ENCODE results near the gene NPHP4.

Gene NPHP4

DNA sequence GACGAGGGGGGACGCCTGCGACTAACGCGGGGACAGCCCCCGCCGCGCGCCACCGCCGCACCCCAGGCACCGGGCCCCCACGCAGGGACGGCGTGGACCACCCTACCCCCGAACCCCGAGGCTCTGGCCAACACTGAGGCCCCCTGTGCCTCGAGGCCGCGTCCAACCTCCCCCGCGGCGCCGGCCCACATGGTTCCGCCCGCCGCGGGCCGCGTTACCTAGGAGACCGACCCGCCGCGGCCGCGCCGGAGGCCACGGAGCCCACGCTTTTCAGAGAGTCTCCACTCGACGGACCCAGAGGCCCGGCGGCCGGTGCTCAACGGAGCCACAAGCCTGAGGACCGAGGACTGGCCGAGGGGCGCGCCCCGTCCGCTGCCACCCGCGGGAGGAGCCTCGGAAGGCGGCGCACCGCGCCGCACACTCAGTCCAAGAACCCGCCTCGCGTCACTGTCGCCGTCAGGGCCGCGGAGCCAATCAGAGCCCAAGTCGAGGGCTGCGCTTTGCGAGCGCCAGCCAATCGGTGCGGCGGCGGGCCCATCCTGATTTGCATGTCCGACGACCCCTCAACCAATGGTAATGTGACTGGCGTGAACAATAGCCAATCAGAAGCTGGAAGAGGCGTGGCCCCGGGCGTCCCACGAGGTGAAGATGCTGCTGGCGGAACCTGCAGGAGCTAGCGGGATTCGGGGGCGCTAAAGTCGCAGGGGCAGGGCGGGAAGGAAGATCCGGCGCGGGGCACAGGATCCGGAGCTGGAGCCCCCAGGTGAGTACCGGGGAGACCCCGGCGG is at the start of gene NPHP4:
Gene NPHP4, minus strand, starts transcription at position 400 of the 788 bp plus-strand sequence. CDS start 6,136 bp downstream, outside the sequence.
- peak; percentile 99 for DNase-seq

DNA sequence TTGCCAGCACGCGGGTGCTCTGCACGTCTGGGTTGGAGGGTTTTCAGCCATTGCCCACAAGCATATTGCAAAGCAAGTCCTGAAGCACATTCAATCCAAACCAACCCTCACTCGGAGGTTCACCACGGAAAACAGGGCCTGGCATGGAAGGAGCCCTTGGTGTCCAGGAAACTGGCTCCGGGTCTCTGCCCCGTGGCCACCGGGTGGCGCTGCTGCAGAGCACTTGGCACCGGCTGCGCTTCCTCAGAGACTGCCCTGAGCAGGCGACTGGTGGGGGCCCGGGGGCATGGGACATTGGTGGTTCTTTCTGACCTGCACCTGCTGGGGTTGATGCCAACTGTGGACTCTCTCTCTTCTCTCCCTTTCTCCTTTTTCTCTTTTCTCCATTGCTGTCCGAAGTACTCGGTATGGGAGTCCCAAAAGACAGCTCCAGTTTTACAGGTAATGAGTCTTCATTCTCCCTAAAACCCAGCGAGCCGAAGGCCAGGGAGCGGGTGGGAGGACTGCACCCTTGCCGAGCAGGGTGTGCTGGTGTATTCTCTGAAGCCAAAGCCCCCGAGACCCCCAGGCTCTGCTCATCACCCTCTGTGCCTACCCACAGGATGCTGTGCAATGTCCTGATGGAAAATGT is 49.3 kb upstream of the NPHP4 start:
- no peak for DNase-seq

DNA sequence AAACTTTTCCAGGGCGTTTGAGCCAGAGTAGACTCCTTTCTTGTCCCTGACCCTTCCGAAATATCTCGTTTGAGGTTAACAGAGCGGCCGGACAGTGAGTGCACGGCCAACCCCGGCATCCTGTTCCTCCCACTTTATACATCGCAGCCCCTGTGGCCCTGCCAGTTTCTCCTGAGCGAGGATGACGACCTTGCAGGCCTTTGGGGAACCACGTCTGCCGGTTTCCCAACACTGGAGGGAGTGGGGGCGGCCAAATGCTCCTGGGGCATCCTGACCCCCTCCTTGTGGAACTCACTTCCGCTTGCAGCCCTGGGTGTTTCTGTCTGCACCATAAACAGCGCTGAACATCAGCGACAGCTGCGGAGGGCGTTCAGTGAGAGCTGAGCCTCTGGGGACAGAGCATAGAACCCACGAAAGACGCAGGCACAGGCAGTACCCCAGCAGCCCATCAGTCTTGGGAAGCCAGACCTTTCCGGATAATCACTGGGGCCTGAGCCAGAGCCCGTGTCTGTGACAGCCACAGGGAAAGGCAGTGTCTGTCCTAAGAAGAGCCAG is 48.7 kb upstream of the NPHP4 start:
- DNase-seq: no peak

DNA sequence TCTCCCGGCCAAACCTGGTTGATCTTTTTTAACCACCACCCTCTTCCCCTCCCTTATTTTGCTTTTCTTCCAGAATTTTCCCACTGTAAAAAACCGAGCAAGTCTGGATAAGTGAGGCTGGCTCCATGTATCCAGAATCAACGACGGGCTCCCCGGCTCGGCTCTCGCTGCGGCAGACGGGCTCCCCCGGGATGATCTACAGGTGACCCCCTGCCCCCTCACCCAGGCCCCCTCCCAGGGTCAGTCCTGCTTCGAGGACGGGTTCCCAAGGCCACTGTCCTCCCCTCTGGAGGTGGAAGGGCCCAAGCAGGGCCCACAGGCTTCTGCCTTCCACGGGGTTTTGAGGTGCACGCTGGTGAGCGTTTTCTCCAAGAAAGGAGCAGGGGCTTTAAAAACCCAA is 48.2 kb upstream of the NPHP4 start:
- no peak for DNase-seq

DNA sequence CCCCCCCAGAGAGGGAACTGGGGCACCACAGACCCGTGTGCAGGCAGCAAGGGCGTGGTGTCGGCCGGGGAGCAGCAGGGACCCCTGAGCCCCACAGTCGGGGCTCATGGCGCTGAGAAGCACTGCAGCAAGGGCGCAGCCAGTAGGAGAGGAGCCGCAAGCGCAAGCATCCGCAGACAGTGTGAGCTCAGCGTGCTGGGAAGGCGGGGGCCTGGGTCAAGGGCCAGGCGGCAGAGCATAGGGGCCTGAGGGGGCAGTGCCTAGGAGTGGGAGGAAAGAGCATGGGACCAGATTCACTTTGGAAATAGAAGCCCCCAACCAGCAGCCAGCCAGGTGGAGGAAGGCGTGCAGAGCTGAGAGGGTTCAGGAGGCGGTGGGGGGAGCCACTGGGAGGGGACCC is 46.8 kb upstream of the NPHP4 start:
- DNase-seq: no peak

DNA sequence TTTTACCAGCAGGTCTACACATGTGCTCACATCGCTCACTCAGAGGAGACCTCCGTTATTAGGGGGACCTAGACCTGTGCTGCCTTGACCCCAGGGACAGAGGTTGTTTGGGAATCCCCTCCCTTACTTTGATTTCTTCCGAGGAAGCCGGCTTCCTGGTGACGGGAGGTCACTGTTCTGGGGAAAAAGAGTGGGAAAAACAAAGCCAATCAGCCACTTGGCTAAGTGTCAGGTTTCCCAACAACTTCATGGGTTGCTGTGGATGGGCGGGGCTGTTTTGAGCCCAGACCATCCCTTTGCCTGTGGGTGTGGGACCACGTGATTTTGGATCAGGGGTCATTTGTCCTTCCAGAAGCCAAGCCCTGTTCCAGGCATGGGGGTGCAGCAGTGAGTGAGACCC is 46.4 kb upstream of the NPHP4 start:
- no peak for DNase-seq

DNA sequence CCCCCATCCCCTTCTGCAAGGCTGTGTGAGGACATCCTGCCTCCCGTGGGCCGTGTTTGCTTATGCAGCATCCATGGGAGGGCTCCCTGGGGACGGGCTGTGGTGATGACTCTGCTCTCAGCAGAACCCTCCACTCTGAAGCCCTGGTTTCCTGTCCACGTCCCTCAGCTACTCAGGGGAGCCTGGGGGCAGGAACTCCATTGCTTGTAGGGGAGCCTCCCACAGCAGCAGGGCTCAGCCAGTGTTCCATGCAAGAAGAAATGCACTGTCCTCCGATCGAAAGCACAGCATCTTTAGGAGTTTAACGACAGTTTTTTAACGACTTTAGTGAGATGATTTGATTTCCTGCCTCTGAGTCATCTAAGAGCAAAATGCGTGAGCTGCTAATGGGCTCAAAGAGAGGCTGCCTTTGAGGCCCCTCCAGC is 45.1 kb upstream of the NPHP4 start:
- no peak for DNase-seq

DNA sequence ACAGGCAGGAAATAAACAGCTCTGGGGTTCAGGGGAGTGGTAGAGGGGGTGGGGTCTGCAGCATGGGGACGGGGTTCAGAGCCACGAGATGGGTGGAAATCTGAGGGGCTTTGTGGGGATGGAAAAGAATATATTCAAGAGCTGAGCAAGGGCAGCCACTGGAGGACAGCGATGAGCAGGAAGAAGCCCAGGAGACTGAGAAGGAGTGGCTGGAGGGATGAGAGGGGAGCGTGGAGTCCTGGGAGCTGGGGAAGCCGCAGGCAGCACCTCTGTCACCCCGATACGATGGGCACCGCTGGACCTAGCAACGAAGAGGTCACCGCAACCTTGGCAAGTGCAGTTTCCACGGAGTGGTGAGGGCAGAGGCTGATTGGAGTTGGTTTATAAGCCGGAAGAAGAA is 43.5 kb upstream of the NPHP4 start:
- DNase-seq: no peak

DNA sequence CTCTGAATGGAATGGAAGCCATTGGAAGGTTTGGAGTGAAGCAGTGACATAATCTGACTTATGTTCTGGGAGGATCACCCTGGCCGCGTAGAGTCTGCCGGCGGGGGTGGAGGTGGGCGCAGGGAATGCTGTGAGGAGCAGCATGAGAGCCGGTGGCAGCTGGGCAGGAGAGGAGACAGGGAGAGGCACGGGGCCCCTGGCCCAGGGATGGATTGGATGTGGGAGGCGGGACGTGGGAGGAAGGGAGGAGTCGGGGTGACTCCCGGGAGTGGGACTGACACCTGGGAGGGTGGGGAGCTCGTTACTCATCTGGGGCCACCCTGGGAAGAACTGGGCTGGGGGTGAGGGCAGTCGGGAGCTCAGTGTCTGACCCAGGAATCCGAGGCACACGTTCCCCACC is 43.1 kb upstream of the NPHP4 start:
- no peak for DNase-seq

DNA sequence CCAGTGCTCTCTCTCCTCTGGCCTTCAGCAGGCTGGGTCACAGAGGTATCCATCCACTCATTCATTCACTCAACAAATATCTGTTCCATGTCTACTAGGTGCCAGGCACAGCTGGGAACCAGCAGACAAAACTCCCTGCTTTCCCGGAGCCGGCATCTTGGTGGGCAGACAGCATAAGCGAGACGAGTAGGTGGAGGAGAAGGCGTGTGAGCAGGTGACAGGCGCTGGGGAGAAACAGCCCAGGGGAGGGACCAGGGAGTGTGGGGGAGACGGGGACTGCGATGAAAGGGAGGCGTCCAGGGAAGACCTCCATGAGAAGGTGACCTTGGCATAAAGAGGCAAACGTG is 42.5 kb upstream of the NPHP4 start:
- no peak for DNase-seq

DNA sequence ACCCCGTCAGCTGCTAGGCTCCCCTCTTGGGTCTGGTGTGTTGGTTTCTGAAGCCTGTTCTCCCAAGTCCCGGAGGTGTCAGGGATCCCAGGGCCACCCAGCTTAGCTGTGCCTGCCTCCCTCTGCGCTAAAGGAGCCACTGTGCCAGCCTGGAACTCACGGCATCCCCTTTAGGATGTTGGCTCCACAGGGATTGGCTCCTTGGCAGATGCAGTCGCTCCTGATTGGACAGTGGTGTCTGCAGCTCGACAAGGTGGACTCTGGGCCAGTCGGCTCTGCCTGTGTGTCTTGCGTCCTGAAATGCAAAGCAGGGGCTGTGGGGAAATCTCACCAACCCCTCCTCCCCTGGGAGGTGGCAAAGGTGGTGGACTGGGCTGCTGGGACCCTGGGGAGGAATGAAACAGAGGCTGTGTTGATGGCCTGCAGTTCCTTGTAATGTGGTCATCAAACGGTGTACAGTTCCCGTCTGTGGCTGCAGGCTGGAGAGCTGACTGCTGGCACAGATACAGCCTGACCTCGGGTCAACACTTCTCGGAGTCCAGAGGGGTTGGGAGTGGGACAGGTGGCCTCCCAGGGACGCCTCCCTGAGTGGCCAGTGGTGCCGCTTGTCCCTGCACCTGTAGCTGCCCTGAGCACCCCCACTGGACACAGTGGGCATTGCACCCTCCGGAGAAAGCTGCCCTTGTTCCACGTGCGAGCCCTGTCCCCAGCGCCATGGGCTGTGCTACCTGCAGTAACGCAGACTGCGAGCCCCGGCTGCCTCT is 41.9 kb upstream of the NPHP4 start:
- DNase-seq: no peak

DNA sequence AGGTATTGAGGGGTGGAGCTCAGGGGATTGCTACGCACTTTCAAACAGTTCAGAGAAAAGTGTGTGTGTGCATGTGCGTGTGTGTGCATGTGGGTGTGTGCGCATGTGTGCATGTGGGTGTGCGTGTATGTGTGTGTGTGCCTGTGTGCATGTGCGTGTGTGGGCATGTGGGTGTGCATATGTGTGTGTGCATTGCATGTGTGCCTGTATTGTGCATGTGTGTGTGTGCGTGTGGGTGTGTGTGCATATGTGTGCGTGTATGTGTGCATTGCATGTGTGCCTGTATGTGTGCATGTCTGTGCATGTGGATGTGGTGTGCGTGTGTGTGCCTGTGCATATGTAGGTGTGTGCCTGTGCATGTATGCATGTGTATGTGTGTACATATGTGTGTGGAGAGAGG is 40.9 kb upstream of the NPHP4 start:
- DNase-seq: no peak

DNA sequence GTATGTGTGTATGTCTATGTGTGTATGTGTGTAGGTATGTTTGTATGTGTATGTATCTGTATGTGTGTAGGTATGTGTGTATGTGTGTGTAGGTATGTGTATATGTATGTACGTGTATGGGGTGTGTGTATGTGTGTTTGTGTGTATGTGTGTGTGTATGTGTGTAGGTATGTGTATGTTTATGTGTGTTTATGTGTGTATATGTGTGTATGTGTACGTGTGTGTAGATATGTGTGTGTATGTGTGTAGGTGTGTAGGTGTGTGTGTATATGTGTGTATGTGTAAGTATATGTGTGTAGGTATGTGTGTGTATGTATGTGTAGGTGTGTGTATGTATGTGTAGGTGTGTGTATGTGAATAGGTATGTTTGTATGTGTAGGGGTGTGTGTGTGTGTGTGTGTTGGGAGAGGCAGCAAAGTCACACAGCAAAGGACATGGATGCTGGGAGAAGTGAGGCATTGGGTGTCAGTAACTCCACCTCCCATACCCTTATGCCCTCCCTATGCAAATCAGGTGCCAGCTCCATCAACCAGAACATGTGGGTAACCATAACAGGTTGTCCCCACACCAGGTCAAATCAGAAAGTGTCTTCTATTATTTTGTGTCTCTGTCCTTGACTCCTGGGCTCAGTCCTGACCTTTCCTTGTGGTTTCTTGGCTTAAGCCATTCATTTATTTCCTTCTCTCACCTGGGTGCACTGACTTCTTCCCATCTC is 38.5 kb upstream of the NPHP4 start:
- no peak for DNase-seq

DNA sequence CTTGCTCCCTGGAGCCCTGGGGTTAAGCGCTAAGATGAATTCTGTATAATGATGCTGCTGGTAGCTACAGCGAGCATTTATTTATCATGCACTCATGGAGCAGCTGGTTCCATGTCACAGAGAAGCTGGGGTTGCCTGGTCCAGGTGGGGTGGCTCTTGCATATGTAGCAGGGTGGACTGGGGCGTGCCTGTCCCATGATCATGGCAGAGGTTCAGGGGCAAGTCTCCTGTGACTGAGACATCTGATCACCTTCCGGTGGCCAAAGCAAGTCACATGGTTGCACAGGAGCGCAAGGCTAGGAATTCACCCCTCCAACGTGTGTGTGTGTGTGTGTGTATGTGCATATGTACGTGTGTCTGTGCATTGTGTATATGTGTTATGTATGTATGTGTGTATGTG is 37.9 kb upstream of the NPHP4 start:
- DNase-seq: no peak

DNA sequence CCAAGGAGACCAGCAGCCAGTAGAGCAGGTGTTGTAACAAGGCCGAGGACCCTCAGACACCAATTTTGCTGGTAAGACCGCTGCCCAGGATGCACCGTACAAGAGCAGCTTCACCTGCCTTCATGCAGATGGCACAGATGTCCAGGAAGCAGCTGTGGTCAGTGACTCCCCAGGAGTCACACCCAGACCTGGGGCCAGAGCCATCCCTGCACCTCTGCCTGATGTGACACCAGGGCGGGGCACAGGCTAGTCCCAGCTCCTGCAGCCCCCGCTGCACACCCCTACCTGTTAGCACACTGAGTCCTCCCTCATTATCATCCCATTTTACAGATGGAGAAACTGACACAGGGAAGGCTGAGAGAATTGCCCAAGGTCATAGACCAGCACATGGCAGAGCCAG is 37.1 kb upstream of the NPHP4 start:
- DNase-seq: no peak

DNA sequence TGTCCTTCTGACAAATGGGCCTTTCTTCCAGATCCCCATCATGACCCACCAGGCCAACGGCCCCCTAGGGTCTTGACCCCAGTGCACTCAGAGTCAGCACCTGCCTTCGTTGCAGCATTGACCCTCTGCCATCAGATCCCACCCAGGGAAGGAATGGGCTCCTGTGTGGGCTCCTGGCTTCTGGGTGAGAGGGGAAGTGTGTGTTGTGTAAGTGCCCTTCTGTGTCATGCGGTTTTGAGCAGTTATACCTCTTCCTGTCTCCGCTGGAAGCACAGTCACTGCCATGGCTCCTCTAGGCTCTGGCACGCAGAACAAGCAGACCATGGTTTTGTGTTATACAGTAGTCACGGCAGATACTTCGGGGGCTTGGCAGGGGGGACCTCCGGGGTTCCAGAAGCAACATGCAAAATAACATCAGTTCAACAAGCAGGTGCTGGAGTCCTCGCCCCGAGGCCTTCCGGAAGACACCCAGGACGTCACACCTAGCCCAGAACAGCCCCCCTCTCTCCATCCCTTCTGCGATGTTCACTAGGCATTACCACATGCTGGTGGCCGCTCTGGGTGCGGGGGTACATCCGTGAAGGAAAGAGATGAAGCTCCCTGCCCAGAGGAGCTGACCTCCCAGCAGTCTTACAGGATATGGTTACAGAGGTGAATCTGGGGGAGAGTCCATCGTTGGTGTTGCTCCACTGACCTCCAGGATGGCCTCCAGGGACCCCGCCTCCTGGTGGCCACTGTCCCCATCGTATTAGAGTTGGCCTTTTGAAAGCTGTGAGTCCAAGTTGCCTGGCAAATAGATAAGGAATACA is 36.0 kb upstream of the NPHP4 start:
- DNase-seq: no peak

DNA sequence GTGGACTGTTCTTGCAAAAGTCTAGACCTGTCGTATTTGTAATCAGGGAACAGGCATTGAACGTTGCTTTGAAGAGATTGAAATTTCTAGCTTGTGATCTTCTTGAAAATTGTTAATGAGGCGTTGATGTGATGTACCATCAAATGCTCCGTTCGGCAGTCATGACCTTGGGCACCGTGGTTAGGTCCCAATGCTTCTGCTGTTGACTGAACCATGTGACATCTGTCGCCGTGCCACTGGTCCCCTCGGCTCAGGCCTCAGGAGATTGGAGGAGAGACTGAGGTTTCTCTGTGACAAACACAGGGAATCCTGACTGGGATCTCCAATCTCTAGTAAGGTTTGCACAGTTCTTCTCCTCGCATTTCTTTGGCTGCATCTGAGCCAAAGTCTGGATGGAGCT is 35.4 kb upstream of the NPHP4 start:
- no peak for DNase-seq

DNA sequence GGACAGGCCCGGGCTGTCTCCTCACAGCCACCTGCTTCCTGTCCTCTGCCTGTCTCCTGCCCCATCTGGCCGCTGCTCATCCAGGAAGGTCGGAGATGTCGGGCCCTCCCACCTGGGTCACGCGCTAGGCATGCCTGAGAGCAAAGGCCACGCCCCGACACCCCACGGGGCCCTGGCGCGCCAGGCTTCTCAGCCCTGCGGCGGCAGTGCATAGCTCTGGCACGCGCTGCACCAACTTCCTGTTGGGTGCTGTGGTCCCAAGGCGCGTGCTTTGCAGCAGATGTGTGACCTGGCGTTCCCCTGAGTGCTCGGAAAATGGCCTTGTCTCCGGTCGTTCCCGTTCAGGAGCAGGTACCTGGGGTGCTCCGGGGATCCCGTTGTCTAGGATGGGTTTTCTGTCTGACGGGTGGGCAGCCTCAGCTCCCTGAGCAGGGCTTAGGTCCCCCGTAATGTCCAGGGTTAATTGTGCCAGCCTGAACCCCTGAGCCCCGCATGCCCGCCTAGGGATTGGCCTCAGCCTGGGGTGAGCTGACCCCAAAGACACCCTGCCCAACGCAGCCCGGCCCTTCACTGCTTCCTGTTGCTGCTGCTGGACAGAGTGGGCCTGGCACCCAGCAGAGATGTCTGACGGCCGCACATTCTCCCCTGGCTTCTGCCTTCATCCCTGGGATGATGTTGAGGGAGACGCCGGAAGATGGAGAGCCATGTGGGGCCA is 34.0 kb upstream of the NPHP4 start:
- DNase-seq: no peak

DNA sequence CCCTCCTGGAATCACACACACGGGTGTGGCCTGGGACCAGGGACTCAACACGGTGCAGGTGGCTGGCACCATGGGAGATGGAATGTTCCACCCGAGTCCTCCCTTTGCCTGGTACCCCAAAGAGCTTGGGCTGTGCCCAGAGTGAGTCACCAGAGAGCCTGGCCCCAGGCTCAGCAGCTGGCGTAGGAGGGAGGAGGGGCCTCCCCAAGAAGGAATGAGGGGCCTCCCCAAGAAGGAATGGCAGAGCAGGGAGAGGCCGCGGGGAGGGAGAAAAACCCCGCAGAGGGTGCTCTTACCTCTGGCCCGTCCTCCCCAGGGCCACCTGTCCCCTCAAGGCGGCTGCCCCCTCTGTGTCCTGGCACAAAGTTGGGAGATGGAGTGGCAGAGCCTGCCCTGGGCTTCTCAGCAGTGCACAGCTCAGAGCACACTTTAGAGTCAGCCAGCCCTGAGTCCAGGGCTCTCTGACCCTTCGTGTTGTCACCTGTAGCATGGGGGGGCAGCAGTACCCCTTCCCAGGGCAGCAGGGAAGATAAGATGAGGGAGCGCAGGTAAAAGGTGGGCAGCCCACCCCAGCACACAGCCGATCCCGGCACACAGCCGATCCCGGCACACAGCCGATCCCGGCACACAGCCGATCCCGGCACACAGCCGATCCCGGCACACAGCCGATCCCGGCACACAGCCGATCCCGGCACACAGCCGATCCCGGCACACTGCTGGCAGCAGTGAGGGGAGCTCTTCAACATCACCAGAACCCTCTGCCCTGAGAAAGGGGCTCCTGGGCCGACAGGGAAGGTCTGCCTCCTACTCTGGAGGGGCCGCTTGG is 33.3 kb upstream of the NPHP4 start:
- DNase-seq: no peak

DNA sequence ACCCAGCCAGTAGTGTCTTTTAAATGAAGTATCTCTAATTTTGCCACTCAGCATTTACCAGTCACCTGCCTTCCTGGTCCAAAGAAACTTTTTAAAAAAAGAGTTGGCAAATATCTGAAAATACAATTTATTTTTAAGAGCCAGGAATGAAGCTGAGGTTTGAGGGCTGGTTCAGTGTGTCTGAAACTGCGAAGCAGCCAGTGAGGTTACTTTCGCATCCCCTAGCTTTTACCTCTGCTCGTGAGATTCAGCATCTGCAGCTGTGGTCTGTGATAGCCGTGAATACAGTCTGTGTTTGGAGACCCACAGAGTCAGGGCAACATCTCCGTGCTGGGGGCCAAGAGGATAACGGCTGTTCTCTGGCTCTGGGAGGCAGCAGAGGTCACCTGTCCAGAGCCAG is 32.2 kb upstream of the NPHP4 start:
- no peak for DNase-seq

DNA sequence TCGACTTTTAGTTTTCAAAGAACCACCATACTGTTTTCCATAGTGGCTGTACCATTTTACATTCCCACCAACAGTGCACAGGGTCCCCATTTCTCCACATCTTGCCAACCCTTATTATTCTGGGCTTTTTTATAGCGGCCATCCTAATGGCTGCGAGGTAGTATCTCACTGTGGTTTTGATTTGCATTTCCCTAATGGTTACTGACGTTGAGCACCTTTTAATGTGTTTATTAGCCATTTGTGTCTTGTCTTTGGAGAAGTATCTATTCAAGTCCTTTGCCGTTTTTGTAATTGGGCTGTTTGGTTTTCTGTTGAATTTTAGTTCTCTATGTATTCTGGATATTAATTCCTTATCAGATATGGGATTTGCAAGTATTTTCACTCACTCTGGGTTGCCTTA is 31.1 kb upstream of the NPHP4 start:
- DNase-seq: no peak

All from NCI-H446 treated with DMSO at 0.1 percent for 48 hours (cell line).